NCI-H526 (cell line): ENCODE measurements around the gene FXYD6.
"Not testable (repeated sequence)": the region's sequence is repeated elsewhere in the genome, so short reads cannot be mapped to it uniquely, and the experiment has no call there.

Experiments
- DNase-seq, 2 experiments: peaks; one replicate each; lab custom pipeline; 2025; lab: John Stamatoyannopoulos, UW

The FXYD6 gene

DNA sequence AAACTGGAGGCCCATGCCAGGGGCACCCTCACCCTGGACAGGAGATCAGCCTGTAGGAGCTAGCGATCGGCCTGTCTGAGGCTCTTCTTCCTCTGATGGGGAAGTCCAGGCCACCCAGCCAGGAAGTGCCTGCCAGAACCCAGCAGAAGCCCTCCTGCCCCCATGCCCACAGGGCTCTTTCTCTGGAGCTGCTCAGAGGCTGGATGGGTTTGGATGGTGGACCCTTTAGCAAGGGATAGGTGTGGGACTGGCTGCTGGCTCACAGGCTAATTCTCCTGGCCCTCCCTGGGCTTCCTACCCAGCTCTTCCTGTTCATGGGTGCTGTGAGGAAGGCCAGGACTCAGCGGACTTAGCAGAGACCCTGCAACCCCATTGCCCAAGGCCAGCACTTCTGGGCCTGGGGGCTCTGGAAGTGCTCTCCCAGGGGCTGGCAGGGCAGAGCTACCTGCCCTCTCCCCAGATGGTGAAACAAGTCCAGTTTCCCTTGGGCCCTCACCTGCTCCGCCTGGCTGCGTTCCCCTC is 59.6 kb downstream of the FXYD6 start:
- no peak for DNase-seq

DNA sequence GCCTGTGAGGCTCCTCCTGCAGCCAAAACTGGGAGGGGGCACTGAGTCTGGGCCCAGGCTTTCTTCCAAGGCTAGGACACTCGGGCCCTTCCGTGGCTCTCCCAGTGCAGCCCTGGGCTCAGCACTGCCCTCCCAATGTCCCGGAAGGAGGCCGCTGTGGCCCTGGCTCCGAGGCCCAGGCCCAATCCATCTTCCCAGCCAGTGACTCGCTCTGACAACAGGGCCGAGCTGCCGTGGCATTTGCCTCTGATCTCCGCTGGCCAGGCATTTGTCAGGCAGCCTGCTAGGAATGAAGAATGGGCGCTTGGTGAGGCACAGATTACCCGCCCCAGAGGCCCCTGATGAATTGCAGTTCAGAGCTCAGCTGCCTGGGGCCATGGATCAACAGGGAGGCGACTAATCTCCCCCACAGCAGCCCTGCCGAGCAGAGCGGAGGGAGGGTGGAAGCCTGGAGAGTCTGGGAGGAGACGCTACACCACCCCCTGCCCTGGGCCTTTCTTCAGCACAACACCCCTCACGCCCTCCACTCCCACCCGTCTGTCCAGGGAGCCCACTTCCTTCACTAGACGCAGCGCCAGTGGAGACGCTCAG is 60.2 kb downstream of the FXYD6 start:
- DNase-seq: peak in 1 of 2 experiments; percentile 50

DNA sequence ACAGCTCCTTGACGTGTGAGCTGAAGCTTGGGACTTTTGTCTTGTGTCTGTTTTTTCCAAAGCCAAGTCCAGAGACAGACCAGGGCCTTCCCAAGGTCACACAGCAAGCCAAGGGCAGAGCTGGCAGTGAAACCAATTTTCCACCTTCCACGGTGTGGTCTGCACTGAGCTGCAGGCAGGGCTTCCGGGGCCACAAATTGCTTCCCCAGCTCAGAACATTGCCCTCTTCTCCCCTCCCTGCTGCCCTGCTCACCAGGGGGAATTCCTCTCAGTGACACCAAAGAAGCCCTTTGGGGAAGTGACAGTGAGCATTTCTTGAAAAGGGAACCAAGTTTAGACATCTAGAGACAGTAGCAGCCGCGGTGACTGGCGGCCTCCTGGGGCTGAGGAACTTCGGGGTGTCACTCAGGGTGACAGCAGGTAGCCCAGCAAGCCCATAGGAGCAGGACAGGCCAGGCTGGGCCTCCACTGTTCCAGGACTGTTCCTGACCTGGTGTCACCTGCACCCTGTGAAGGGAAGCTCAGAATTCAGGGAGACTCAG is 61.1 kb downstream of the FXYD6 start:
- no peak for DNase-seq

DNA sequence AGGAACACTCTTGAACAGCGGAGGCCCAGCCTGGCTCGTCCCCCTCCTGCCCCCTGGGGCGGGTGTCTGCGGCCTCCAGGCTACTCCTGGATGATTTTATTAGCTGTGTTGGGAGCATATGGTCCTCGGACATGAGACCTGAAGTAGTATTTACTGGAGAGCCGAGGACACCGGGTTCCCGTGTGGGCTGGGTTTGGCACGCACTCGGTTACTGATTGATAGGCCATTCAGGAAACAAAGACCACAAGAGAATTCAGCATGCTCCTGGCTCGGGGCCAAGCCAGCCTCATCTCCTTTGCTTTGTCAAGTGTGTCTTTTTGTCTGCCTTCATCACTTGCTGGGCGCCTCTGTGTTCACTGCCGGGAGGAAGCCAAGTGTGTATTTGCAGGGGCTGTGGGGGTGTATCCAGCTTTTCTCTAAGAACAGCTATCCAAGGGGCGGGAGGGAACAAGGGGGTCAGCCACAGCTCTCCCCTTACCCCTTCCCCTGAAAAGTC is 61.6 kb downstream of the FXYD6 start:
- DNase-seq: peak in 1 of 2 experiments; percentile 54

- peak in 1 of 2 experiments; percentile 52 for DNase-seq
Observed at GRCh38 chr11:117814204-117814765, 62.2 kb downstream of the FXYD6 start.

- DNase-seq: not testable (repeated sequence)
Observed at GRCh38 chr11:117810056-117810451, 66.4 kb downstream of the FXYD6 start.

- DNase-seq: peak; percentile 95 to 99
Observed at GRCh38 chr11:117809236-117810055, 67.0 kb downstream of the FXYD6 start.

DNA sequence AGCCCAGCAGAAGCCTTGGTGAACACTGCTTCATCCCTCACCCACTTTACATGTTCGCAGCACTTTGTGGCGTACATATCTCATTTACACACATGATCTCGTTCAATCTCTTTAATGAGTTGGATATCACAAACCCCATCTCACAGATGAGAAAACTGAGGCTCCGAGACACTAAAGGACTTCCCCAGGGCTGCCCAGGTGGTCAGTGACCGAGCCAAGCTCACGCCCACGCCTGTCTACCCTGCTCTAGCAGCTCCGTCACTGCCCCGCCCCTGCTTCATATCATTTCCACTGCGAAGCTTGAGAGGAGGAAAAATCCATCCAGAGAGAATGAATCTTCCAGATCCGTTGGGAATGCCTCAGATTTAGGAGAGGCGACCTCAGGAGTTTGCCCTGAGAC is 67.7 kb downstream of the FXYD6 start:
- peak in 1 of 2 experiments; percentile 76 for DNase-seq

DNA sequence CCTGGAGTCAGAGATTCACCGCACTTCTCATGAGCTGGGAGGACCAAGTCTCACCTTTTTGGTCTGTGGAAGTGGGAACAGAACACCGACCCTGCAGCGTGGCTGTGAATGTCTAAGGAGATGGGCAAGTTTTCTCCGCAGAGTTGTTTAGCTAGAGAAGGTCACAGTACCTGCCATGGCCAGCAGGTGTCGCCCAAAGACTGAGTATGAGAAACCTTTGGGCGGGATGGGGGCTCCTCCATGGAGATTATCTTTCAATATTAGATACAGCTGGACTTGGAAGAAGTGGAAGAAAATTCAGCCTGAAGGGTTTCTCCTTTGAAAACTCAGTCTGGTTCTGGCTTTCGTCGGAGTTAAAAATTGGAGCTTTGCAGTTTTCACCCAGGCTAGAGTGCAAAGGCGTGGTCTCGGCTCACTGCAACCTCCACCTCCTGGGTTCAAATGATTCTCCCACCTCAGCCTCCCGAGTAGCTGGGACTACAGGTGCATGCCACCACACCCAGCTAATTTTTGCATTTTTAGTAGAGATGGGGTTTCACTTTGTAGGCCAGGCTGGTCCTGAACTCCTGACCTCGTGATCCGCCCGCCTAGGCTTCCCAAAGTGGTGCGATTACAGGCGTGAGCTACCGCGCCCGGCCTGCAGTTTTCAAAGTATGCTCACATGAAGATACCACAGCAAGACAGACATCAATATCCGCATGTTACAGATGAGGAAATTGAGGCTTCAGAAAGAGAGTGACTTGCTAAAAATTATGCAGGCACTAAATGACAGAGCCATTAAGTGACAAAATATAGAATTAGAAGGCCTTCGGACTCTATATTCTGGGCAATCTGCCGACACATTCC is 68.8 kb downstream of the FXYD6 start:
- DNase-seq: peak; percentile 76 to 96

DNA sequence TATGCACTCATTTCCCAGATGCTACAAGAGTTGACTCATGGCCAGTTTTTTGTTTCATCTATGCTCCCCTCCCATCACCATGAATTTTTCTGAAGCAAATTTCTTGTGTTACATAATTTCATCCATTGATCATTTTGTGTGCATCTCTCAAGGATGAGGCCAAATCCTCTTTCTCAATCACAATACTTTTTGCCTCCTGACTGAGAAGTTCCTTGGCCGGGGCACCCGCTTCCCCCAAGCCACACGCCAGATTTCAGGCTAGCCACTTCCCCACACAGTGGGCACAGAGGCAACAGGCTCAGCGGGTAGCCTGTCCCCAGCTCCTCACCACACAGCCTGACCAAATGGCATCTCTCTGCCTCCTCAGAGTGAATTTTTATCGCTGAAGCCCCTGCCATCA is 69.6 kb downstream of the FXYD6 start:
- DNase-seq: no peak

- no peak for DNase-seq
Observed at GRCh38 chr11:117805045-117805444, 71.4 kb downstream of the FXYD6 start.

DNA sequence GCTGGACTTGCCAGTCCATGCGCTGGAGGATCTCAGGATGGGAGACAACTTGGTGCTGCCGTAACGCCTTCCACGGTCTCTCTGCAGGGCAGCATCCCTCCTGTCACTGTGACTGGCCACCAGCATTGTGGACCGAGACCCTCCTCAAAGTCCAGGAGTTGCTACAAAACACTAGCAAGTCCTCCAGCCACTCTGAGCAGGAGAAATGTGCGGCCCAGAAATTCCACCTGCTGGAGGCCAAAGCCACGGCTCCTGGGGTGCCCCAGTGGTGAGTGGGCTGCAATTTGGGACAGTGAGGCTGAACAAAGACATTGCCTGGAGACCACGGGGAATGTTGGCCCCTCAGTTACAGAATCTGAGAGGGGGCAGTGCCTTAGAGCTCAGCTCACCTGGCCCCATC is 72.6 kb downstream of the FXYD6 start:
- DNase-seq: no peak

DNA sequence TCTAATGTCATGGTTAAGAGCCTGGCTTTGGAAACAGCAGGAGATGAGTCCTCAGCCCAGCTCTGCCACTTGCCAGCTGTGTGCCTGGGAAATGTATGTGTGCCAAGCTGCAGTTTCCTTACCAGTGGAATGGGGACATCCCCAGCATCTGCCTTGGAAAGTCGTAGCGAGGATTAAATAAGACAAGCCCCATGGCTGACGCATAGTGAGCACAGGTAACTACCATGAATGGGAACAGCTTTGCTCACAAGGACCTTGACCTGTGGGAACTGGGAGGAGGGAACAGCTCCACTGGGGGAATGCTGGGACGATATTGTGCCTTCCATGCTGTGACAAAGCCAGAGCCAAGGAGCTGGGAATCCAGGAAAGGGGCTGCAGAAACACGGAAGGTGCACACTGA is 76.8 kb downstream of the FXYD6 start:
- peak; percentile 59 to 77 for DNase-seq

- DNase-seq: peak; percentile 62 to 94
Observed at GRCh38 chr11:117796872-117797529, 79.5 kb downstream of the FXYD6 start, which contains the start of gene DSCAML1. DSCAML1 (minus strand) TSS chr11:117797216; CDS start chr11:117797079, 137 bp downstream.

- DNase-seq: peak in 1 of 2 experiments; percentile 91
Observed at GRCh38 chr11:117796456-117796871, 80.0 kb downstream of the FXYD6 start.

GRCh38 chr11:117795638-117796455 is 80.6 kb downstream of the FXYD6 start:
- peak; percentile 70 to 93 for DNase-seq

DNA sequence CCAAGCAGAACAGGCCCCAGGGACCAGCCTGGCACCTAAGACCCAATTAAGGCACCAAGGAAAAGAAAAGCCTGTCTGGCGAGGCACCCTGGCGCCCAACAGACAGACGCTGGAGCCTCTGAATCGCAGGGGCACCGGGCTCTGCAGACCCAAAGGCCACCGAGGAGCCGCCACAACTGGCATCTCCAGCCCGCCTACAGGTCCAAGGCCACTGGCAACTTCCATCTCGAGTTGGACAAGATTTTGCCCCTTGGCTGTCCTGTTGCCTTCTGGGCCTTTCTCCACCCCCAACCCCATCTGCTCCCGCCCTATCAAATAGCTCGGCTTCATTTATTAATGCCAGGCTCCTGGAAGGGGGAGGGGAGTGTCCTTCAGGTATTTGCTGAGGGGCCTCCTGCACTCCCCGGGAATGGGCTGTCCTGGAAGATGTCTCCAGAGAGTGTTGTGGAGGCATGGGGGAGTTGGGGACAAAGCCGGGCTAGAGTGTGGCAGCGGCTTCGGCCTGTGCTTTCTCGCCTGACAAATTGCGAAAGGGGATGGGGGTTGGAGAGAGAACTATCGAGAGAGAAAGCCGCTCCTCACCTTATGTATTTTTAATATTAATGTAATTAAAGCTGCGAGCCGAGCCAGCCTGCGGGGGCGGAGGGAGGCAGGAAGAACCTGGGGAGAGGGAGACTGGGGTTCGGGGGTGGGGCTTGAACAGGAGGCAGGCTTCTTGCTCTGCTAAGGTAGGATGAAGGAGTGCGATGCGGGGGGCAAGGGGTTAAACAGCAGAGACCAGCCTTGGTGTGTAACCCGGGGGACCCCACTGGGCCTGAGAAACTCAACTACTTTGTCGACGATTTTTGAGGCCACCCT is 81.5 kb downstream of the FXYD6 start:
- peak; percentile 76 to 85 for DNase-seq

DNA sequence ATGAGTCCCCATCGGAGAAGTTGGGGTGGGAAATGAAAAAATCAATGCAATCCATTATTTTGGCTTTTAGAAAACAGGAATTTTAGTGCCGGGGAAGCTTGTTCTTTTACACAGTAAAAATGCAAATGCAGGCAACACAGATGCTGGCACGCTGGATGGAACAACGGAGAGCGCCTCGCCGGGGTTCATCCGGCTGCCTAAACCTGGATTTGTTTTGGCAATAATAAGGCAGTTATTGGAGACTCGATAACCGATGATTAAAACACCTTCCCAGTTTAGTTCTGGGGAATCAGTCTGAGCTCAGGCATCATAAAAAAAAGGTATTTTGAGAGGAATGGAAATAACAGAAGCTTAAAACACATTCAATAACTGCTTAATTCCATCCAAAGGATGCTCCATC is 82.3 kb downstream of the FXYD6 start:
- peak; percentile 67 to 83 for DNase-seq

DNA sequence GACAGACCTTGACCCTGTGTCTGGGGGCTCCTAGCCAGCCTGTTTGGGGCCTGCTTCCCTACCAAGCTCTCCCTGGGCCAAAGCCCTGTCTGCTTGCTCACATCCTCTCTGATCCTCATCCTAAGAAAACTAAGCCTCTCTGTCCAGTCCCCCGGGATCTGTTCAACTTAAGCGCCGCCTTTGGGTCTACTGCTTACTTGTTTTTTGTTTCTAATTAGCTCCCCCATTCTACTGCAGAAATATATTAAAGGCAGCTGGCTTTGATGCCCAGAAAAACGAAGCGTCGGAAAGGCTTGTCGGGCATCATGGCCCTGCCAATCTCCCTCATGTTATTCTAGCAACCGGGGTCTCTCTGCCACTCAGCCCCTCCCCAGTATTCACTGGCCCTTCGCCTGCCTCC is 82.9 kb downstream of the FXYD6 start:
- DNase-seq: peak; percentile 60 to 75
